Measurements from ENCODE around the gene PRPS2. TPM values are rescaled to one million over a fixed set of nuclear protein-coding genes. Genes with fewer than 3 reads are reported as not detected.
A peak's percentile ranks its signal among the peaks of the same experiment; 100 is the strongest.

Gene PRPS2
- total RNA-seq, 1 donor from 2014 or later: 25.5 TPM

GRCh38 chrX:12814420-12814819 is 23.2 kb downstream of the PRPS2 start:
- H3K9me3 ChIP-seq: no peaks in the 10 kb centered on the region
- no peak overlapping the region for H3K27ac ChIP-seq
- no peaks in the 10 kb centered on the region for H3K36me3 ChIP-seq
- ATAC-seq (peak; percentile 72), DNase-seq (no peak)
- H3K27me3 ChIP-seq: no peaks in the 10 kb centered on the region
- H3K4me1 ChIP-seq: no peaks in the 10 kb centered on the region
- H3K4me3 ChIP-seq: no peak overlapping the region
- peak; percentile 44 for TF ChIP-seq CTCF (IDR thresholded peaks at IDR 0.05)
- intact Hi-C loops (cut with DNase I): loop anchor here (10.0 kb wide), 1 partner anchor 80 kb away; no protein-coding TSS in a partner anchor

GRCh38 chrX:12817528-12817927 is 26.3 kb downstream of the PRPS2 start:
- DNase-seq: no peak
- Histone ChIP-seq H3K36me3 (peaks cover 8% of the 10 kb centered on the region), H3K4me1 (no peaks in the 10 kb centered on the region), H3K27ac (no peak overlapping the region), H3K27me3 (no peaks in the 10 kb centered on the region), H3K4me3 (no peak overlapping the region), H3K9me3 (no peaks in the 10 kb centered on the region)
- TF ChIP-seq CTCF (IDR thresholded peaks at IDR 0.05): no peak
- intact Hi-C loops (cut with DNase I): loop anchor here (10.0 kb wide), 1 partner anchor 77 kb away; no protein-coding TSS in a partner anchor
- no peak for ATAC-seq

DNA sequence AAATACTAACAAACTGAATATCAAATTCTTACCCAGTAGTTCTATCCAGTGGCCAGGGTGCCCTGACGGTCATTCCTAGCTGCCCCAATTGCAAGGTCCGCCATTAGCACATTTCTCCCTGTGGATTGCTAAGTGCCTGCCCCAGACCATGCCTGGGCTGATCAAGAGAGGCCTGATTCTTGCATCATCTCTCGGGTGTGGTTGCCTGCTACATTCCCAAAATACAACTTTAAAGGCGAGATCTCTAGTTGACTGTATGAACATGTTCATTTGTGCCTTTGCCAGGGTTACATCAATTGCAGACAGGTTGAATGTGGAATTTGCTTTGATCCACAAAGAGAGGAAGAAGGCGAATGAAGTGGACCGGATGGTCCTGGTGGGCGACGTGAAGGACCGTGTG is 28.0 kb downstream of the PRPS2 start:
- Histone ChIP-seq H3K9me3 (no peaks in the 10 kb centered on the region), H3K36me3 (peaks cover 8% of the 10 kb centered on the region), H3K4me1 (no peaks in the 10 kb centered on the region), H3K4me3 (no peak overlapping the region), H3K27ac (no peak overlapping the region), H3K27me3 (no peaks in the 10 kb centered on the region)
- no peak for DNase-seq
- intact Hi-C loops (cut with DNase I): loop anchor here (10.0 kb wide), 1 partner anchor 76 kb away; no protein-coding TSS in a partner anchor
- TF ChIP-seq CTCF (IDR thresholded peaks at IDR 0.05): no peak
- ATAC-seq: no peak

DNA sequence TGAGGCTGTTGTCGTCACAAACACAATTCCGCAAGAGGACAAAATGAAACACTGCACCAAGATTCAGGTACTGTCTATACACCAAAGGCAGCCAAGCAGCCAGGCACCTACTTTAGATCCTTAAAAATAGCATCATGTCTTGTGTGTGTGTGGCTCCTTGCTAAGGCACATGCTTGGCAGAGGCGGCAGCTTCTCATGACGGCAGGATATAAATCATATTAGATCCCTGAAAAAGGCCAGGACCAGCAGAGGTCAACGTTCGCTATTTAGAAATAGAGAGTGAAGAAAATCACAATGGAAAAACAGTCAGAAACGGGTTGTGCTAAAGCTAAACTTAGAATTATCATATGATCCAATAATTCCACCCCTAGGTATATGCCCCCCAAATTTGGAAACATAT is 29.5 kb downstream of the PRPS2 start:
- intact Hi-C loops (cut with DNase I): no loop called here
- Histone ChIP-seq H3K27ac (no peak overlapping the region), H3K9me3 (no peaks in the 10 kb centered on the region), H3K27me3 (no peaks in the 10 kb centered on the region), H3K4me1 (no peaks in the 10 kb centered on the region), H3K36me3 (peaks cover 8% of the 10 kb centered on the region), H3K4me3 (no peak overlapping the region)
- DNase-seq: no peak
- no peak for TF ChIP-seq CTCF (IDR thresholded peaks at IDR 0.05)
- ATAC-seq: no peak

GRCh38 chrX:12824944-12825343 is 33.7 kb downstream of the PRPS2 start:
- Histone ChIP-seq H3K27ac (no peak overlapping the region), H3K27me3 (no peaks in the 10 kb centered on the region), H3K4me1 (no peaks in the 10 kb centered on the region), H3K4me3 (no peak overlapping the region), H3K36me3 (peaks cover 8% of the 10 kb centered on the region), H3K9me3 (no peaks in the 10 kb centered on the region)
- DNase-seq: no peak
- no peak for ATAC-seq
- intact Hi-C loops (cut with DNase I): no loop called here
- TF ChIP-seq CTCF (IDR thresholded peaks at IDR 0.05): no peak

GRCh38 chrX:12825801-12826200 is 34.6 kb downstream of the PRPS2 start:
- DNase-seq (no peak), ATAC-seq (no peak)
- H3K36me3 ChIP-seq: peaks cover 4% of the 10 kb centered on the region
- no peaks in the 10 kb centered on the region for H3K27me3 ChIP-seq
- H3K27ac ChIP-seq: no peak overlapping the region
- TF ChIP-seq CTCF (IDR thresholded peaks at IDR 0.05): no peak
- intact Hi-C loops (cut with DNase I): no loop called here
- H3K4me3 ChIP-seq: no peak overlapping the region
- H3K9me3 ChIP-seq: no peaks in the 10 kb centered on the region
- no peaks in the 10 kb centered on the region for H3K4me1 ChIP-seq
